ENCODE results near the gene SKAP1. TPM values are rescaled to one million over a fixed set of nuclear protein-coding genes. Genes with fewer than 3 reads are reported as not detected.
"Not testable (repeated sequence)": the region's sequence is repeated elsewhere in the genome, so short reads cannot be mapped to it uniquely, and the experiment has no call there.

Gene SKAP1
- total RNA-seq, 2 experiments from 2014 or later, result 1.2 TPM; not detected in 1

- CTCF ChIA-PET (ENCODE audit: unreplicated experiment), result no interaction called here
- H3K4me3 ChIP-seq (ENCODE audit: low read depth, low read length, poor library complexity, severe bottlenecking), result no peak overlapping the region
- TF ChIP-seq EZH2phosphoT487 (IDR thresholded peaks at IDR 0.05; ENCODE audit: borderline replicate concordance, low read depth, low read length) (no peak), CTCF (conservative IDR thresholded peaks at IDR 0.05; ENCODE audit: low read length) (no peak)
- H3K9me3 ChIP-seq (ENCODE audit: low read length), result no peaks in the 10 kb centered on the region
- no peak overlapping the region for H3K27ac ChIP-seq (ENCODE audit: low read depth, low read length, poor library complexity, severe bottlenecking)
- POLR2A ChIA-PET, result interaction anchor here (0.6 to 1.0 kb wide), 2 partner anchors 47 to 215 kb away, joined by 3 read pairs; no protein-coding TSS in a partner anchor
- BruUV-seq (replicated peaks), result no TSS peak
- no peaks in the 10 kb centered on the region for H3K4me1 ChIP-seq (ENCODE audit: insufficient read depth, low read length, poor library complexity, severe bottlenecking)
- no peaks in the 10 kb centered on the region for H4K20me1 ChIP-seq (ENCODE audit: insufficient read depth, low read length)
- DNase-seq (ENCODE audit: low spot score), result no peak
- no peaks in the 10 kb centered on the region for H3K36me3 ChIP-seq (ENCODE audit: insufficient read depth, low read length)
- H3K4me2 ChIP-seq (ENCODE audit: low read length), result no peak overlapping the region
- H2AFZ ChIP-seq (ENCODE audit: low read length), result no peak overlapping the region
- H3K79me2 ChIP-seq (ENCODE audit: insufficient read depth, low read depth, low read length), result no peaks in the 10 kb centered on the region
- no peaks in the 10 kb centered on the region for H3K9me2 ChIP-seq (ENCODE audit: insufficient read depth, low read length)
- intact Hi-C loops (cut with micrococcal nuclease; ENCODE audit: unreplicated experiment), result no loop called here
These were observed 56.7 kb downstream of the SKAP1 start for GRCh38 chr17:48373130-48373830.

- H3K4me3 ChIP-seq (ENCODE audit: low read depth, low read length, poor library complexity, severe bottlenecking); H3K4me2 ChIP-seq (ENCODE audit: low read length); DNase-seq (ENCODE audit: low spot score); H3K36me3 ChIP-seq (ENCODE audit: insufficient read depth, low read length); H3K9me3 ChIP-seq (ENCODE audit: low read length); POLR2A ChIA-PET; CTCF ChIA-PET (ENCODE audit: unreplicated experiment); intact Hi-C loops (cut with micrococcal nuclease; ENCODE audit: unreplicated experiment); H3K79me2 ChIP-seq (ENCODE audit: insufficient read depth, low read depth, low read length); H4K20me1 ChIP-seq (ENCODE audit: insufficient read depth, low read length); H3K9me2 ChIP-seq (ENCODE audit: insufficient read depth, low read length); H3K4me1 ChIP-seq (ENCODE audit: insufficient read depth, low read length, poor library complexity, severe bottlenecking); BruUV-seq (replicated peaks); H3K27ac ChIP-seq (ENCODE audit: low read depth, low read length, poor library complexity, severe bottlenecking); H2AFZ ChIP-seq (ENCODE audit: low read length): not testable (repeated sequence)
These were observed 61.0 kb downstream of the SKAP1 start for GRCh38 chr17:48368967-48369366.

GRCh38 chr17:48368352-48368908, 61.6 kb downstream of the SKAP1 start:
- intact Hi-C loops (cut with micrococcal nuclease; ENCODE audit: unreplicated experiment), result no loop called here
- Histone ChIP-seq H3K4me1 (ENCODE audit: insufficient read depth, low read length, poor library complexity, severe bottlenecking) (no peaks in the 10 kb centered on the region), H2AFZ (ENCODE audit: low read length) (no peak overlapping the region), H3K9me2 (ENCODE audit: insufficient read depth, low read length) (no peaks in the 10 kb centered on the region), H3K36me3 (ENCODE audit: insufficient read depth, low read length) (no peaks in the 10 kb centered on the region), H4K20me1 (ENCODE audit: insufficient read depth, low read length) (no peaks in the 10 kb centered on the region), H3K9me3 (ENCODE audit: low read length) (no peaks in the 10 kb centered on the region), H3K4me2 (ENCODE audit: low read length) (no peak overlapping the region), H3K27ac (ENCODE audit: low read depth, low read length, poor library complexity, severe bottlenecking) (no peak overlapping the region), H3K4me3 (ENCODE audit: low read depth, low read length, poor library complexity, severe bottlenecking) (no peak overlapping the region), H3K79me2 (ENCODE audit: insufficient read depth, low read depth, low read length) (no peaks in the 10 kb centered on the region)
- TF ChIP-seq CTCF (conservative IDR thresholded peaks at IDR 0.05; ENCODE audit: low read length) (no peak), EZH2phosphoT487 (IDR thresholded peaks at IDR 0.05; ENCODE audit: borderline replicate concordance, low read depth, low read length) (no peak)
- DNase-seq (ENCODE audit: low spot score), result no peak
- no TSS peak for BruUV-seq (replicated peaks)
- ChIA-PET POLR2A (interaction anchor here (0.6 kb wide), 1 partner anchor 225 kb away, joined by 4 read pairs; no protein-coding TSS in a partner anchor), CTCF (ENCODE audit: unreplicated experiment) (no interaction called here)

All from OCI-LY7 (cell line).